ENCODE measurements around the gene TCERG1L. TPM values are rescaled to one million over a fixed set of nuclear protein-coding genes. Genes with fewer than 3 reads are reported as not detected.

TCERG1L gene
- polyA plus RNA-seq, 1 of the 3 experiments (the other 2 are of a cell fraction) = not detected

DNA sequence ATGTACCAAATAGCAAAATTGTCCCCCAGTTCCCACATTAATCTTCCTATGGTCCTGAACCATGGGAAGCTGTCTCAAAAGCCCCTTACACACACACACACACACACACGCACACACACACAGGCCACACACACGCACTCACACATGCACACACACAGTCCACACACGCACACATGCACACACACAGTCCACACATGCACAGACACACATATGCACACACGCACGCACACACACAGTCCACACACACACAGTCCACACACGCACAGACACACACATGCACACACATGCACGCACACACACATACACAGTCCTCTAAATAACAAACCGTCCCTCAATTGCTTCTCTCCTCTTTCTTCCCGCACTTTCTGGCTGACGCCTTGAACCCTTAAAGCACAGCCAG is 265.3 kb downstream of the TCERG1L start:
- Histone ChIP-seq H3K9ac (no peak overlapping the region), H4K20me1 (ENCODE audit: insufficient read depth) (no peaks in the 10 kb centered on the region), H3K9me3 (no peaks in the 10 kb centered on the region), H3K4me3 (ENCODE audit: low read depth in 2 of 2, low read length in 1 of 2) (no peak overlapping the region), H3K4me1 (ENCODE audit: control insufficient read depth in 1 of 2, insufficient read depth in 2 of 2, low read depth in 1 of 2, low read length in 1 of 2) (no peaks in the 10 kb centered on the region; a peak in 2 of 4 replicates), H3K79me2 (ENCODE audit: insufficient read depth) (no peaks in the 10 kb centered on the region), H3K27me3 (ENCODE audit: insufficient read depth) (no peaks in the 10 kb centered on the region), H2AFZ (ENCODE audit: low read depth) (no peak overlapping the region), H3K27ac (ENCODE audit: low read depth in 2 of 2, low read length in 1 of 2) (no peak overlapping the region), H3K4me2 (no peak overlapping the region), H3K9me2 (no peaks in the 10 kb centered on the region), H3F3A (replicated peaks; ENCODE audit: insufficient read depth) (no peaks in the 10 kb centered on the region), H3K36me3 (replicated peaks in 1 of 2; ENCODE audit: control insufficient read depth in 1 of 2, insufficient read depth in 2 of 2, low read length in 1 of 2) (no peaks in the 10 kb centered on the region)
- CTCF ChIA-PET = no interaction called here
- POLR2A ChIA-PET = no interaction called here
- TF ChIP-seq, protein P1, sequence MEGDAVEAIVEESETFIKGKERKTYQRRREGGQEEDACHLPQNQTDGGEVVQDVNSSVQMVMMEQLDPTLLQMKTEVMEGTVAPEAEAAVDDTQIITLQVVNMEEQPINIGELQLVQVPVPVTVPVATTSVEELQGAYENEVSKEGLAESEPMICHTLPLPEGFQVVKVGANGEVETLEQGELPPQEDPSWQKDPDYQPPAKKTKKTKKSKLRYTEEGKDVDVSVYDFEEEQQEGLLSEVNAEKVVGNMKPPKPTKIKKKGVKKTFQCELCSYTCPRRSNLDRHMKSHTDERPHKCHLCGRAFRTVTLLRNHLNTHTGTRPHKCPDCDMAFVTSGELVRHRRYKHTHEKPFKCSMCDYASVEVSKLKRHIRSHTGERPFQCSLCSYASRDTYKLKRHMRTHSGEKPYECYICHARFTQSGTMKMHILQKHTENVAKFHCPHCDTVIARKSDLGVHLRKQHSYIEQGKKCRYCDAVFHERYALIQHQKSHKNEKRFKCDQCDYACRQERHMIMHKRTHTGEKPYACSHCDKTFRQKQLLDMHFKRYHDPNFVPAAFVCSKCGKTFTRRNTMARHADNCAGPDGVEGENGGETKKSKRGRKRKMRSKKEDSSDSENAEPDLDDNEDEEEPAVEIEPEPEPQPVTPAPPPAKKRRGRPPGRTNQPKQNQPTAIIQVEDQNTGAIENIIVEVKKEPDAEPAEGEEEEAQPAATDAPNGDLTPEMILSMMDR (IDR thresholded peaks at IDR 0.05) = no peak
- TF ChIP-seq RFX5 (IDR thresholded peaks at IDR 0.05; ENCODE audit: low read length) = no peak
- no peak for TF ChIP-seq RXRA (IDR thresholded peaks at IDR 0.05; ENCODE audit: borderline replicate concordance, low read depth)
- TF ChIP-seq FOXJ3 (CRISPR knock-in tag; IDR thresholded peaks at IDR 0.05) = no peak
- no peak for TF ChIP-seq CHD2 (IDR thresholded peaks at IDR 0.05; ENCODE audit: low read length, partially characterized antibody)
- WGBS (ENCODE audit: low lambda C conversion rate) = 53% methylated on average over 10 of the region's 10 CpGs
- no peak for DNase-seq

DNA sequence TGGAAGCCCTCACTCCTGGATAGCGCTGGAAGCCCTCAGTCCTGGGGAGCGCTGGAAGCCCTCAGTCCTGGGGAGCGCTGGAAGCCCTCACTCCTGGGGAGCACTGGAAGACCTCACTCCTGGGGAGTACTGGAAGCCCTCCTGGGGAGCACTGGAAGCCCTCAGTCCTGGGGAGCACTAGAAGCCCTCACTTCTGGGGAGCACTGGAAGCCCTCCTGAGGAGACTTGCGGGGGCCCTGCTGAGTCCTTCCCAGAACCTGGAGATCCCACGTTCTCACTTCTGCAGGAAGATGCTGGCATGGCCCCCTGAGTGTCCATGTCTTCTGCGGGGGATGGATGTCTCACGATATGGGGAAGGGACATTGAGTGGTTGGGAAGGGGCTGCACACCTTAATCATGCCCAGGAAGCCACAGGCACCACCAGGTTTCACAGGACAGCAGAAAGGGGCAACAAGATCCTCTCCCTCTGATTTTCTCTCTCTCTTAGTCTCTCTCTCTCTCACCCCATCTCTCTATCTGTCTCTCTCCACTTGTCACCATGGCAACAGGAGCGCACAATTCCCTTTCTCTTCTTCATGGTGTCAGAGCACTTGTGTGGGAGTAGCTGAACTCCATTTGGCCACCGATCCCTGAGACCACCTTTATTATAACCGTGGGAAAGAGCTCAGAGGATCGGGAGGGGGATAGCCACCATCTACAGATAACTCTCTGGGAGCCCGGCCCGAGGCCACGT is 267.0 kb downstream of the TCERG1L start:
- 47% methylated on average over 9 of the region's 14 CpGs for WGBS (ENCODE audit: low lambda C conversion rate)
- Histone ChIP-seq H3K9ac (no peak overlapping the region), H3K9me2 (no peaks in the 10 kb centered on the region), H3K4me2 (no peak overlapping the region), H3K79me2 (ENCODE audit: insufficient read depth) (no peaks in the 10 kb centered on the region), H3K4me3 (ENCODE audit: low read depth in 2 of 2, low read length in 1 of 2) (no peak overlapping the region), H3K9me3 (no peaks in the 10 kb centered on the region), H3K4me1 (ENCODE audit: control insufficient read depth in 1 of 2, insufficient read depth in 2 of 2, low read depth in 1 of 2, low read length in 1 of 2) (no peaks in the 10 kb centered on the region; a peak in 2 of 4 replicates), H3K27me3 (ENCODE audit: insufficient read depth) (no peaks in the 10 kb centered on the region), H3K27ac (ENCODE audit: low read depth in 2 of 2, low read length in 1 of 2) (no peak overlapping the region), H3F3A (replicated peaks; ENCODE audit: insufficient read depth) (no peaks in the 10 kb centered on the region), H4K20me1 (ENCODE audit: insufficient read depth) (no peaks in the 10 kb centered on the region), H3K36me3 (replicated peaks in 1 of 2; ENCODE audit: control insufficient read depth in 1 of 2, insufficient read depth in 2 of 2, low read length in 1 of 2) (no peaks in the 10 kb centered on the region), H2AFZ (ENCODE audit: low read depth) (no peak overlapping the region)
- ChIA-PET CTCF (no interaction called here), POLR2A (no interaction called here)
- DNase-seq = no peak
- TF ChIP-seq, protein P2, sequence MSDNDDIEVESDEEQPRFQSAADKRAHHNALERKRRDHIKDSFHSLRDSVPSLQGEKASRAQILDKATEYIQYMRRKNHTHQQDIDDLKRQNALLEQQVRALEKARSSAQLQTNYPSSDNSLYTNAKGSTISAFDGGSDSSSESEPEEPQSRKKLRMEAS (IDR thresholded peaks at IDR 0.05; ENCODE audit: low read depth) = no peak
- TF ChIP-seq ELF1 (IDR thresholded peaks at IDR 0.05) (no peak), NFIC (IDR thresholded peaks at IDR 0.05; ENCODE audit: borderline replicate concordance) (no peak), RXRA (IDR thresholded peaks at IDR 0.05; ENCODE audit: borderline replicate concordance, low read depth) (no peak), FOXM1 (IDR thresholded peaks at IDR 0.05; ENCODE audit: low read depth) (no peak), FOXJ3 (CRISPR knock-in tag; IDR thresholded peaks at IDR 0.05) (no peak), TAF1 (IDR thresholded peaks at IDR 0.05; ENCODE audit: borderline replicate concordance, low read depth, low read length) (no peak), GABPA (IDR thresholded peaks at IDR 0.05; ENCODE audit: low read depth) (no peak), EP300 (IDR thresholded peaks at IDR 0.05; ENCODE audit: borderline replicate concordance in 1 of 2, low read depth in 1 of 2, low read length in 1 of 2) (no peak), CHD2 (IDR thresholded peaks at IDR 0.05; ENCODE audit: low read length, partially characterized antibody) (no peak), YY1 (IDR thresholded peaks at IDR 0.05; ENCODE audit: low read depth) (no peak)
- TF ChIP-seq, protein P3, sequence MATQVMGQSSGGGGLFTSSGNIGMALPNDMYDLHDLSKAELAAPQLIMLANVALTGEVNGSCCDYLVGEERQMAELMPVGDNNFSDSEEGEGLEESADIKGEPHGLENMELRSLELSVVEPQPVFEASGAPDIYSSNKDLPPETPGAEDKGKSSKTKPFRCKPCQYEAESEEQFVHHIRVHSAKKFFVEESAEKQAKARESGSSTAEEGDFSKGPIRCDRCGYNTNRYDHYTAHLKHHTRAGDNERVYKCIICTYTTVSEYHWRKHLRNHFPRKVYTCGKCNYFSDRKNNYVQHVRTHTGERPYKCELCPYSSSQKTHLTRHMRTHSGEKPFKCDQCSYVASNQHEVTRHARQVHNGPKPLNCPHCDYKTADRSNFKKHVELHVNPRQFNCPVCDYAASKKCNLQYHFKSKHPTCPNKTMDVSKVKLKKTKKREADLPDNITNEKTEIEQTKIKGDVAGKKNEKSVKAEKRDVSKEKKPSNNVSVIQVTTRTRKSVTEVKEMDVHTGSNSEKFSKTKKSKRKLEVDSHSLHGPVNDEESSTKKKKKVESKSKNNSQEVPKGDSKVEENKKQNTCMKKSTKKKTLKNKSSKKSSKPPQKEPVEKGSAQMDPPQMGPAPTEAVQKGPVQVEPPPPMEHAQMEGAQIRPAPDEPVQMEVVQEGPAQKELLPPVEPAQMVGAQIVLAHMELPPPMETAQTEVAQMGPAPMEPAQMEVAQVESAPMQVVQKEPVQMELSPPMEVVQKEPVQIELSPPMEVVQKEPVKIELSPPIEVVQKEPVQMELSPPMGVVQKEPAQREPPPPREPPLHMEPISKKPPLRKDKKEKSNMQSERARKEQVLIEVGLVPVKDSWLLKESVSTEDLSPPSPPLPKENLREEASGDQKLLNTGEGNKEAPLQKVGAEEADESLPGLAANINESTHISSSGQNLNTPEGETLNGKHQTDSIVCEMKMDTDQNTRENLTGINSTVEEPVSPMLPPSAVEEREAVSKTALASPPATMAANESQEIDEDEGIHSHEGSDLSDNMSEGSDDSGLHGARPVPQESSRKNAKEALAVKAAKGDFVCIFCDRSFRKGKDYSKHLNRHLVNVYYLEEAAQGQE (IDR thresholded peaks at IDR 0.05; ENCODE audit: low read depth, low read length) = no peak
- TF ChIP-seq, protein P4, sequence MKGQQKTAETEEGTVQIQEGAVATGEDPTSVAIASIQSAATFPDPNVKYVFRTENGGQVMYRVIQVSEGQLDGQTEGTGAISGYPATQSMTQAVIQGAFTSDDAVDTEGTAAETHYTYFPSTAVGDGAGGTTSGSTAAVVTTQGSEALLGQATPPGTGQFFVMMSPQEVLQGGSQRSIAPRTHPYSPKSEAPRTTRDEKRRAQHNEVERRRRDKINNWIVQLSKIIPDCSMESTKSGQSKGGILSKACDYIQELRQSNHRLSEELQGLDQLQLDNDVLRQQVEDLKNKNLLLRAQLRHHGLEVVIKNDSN (IDR thresholded peaks at IDR 0.05; ENCODE audit: borderline replicate concordance, low read depth) = no peak
- TF ChIP-seq, protein P1 (IDR thresholded peaks at IDR 0.05) = no peak
- TF ChIP-seq, protein P5, sequence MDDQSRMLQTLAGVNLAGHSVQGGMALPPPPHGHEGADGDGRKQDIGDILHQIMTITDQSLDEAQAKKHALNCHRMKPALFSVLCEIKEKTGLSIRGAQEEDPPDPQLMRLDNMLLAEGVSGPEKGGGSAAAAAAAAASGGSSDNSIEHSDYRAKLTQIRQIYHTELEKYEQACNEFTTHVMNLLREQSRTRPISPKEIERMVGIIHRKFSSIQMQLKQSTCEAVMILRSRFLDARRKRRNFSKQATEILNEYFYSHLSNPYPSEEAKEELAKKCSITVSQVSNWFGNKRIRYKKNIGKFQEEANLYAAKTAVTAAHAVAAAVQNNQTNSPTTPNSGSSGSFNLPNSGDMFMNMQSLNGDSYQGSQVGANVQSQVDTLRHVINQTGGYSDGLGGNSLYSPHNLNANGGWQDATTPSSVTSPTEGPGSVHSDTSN (IDR thresholded peaks at IDR 0.05) = no peak
